ENCODE results near the gene ATP8A2. TPM values are rescaled to one million over a fixed set of nuclear protein-coding genes. Genes with fewer than 3 reads are reported as not detected.

ATP8A2 gene
- total RNA-seq, 2 donors from 2014 or later, result 0.08 to 0.19 TPM

DNA sequence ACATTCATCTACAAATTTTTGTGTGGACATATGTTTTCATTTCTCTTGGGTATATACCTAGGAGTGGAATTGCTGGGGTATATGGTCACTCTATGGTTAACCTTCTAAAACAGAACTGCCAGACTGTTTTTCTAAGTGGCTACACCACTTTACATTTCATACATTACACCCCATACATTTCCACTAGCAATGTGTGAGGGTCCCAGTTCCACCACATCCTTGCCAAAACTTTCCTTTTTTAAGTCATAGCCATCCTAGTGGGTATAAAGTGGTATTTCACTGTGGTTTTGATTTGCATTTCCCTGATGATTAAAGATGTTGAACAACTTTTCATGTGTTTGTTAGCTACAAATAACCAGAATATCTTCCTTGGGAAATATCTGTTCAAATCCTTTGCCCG lies 344.0 kb downstream of the ATP8A2 start:
- no peak for TF ChIP-seq CTCF (IDR thresholded peaks at IDR 0.05)
- no peaks in the 10 kb centered on the region for H3K4me1 ChIP-seq
- no peaks in the 10 kb centered on the region for H3K36me3 ChIP-seq
- DNase-seq (ENCODE audit: low spot score), result no peak
- no peak overlapping the region for H3K27ac ChIP-seq
- H3K27me3 ChIP-seq, result no peaks in the 10 kb centered on the region
- H3K9me3 ChIP-seq, result no peaks in the 10 kb centered on the region
- H3K4me3 ChIP-seq, result no peak overlapping the region

GRCh38 chr13:25717666-25718197 lies 346.0 kb downstream of the ATP8A2 start:
- DNase-seq (ENCODE audit: low spot score), result no peak
- Histone ChIP-seq H3K4me3 (no peak overlapping the region), H3K27me3 (no peaks in the 10 kb centered on the region), H3K36me3 (no peaks in the 10 kb centered on the region), H3K9me3 (peaks cover 0 to 3% of the 10 kb centered on the region in 2 donors), H3K27ac (no peak overlapping the region), H3K4me1 (no peaks in the 10 kb centered on the region)
- no peak for TF ChIP-seq CTCF (IDR thresholded peaks at IDR 0.05)

GRCh38 chr13:25719666-25720065 lies 347.9 kb downstream of the ATP8A2 start:
- TF ChIP-seq CTCF (IDR thresholded peaks at IDR 0.05), result no peak
- Histone ChIP-seq H3K27me3 (no peaks in the 10 kb centered on the region), H3K4me3 (no peak overlapping the region), H3K27ac (no peak overlapping the region), H3K36me3 (no peaks in the 10 kb centered on the region), H3K9me3 (peaks cover 0 to 3% of the 10 kb centered on the region in 2 donors), H3K4me1 (no peaks in the 10 kb centered on the region)
- DNase-seq (ENCODE audit: low spot score), result no peak

GRCh38 chr13:25722893-25723292 lies 351.1 kb downstream of the ATP8A2 start:
- no peak for DNase-seq (ENCODE audit: low spot score)
- no peaks in the 10 kb centered on the region for H3K4me1 ChIP-seq
- no peak overlapping the region for H3K4me3 ChIP-seq
- no peaks in the 10 kb centered on the region for H3K36me3 ChIP-seq
- H3K9me3 ChIP-seq, result peaks cover 0 to 3% of the 10 kb centered on the region in 2 donors
- TF ChIP-seq CTCF (IDR thresholded peaks at IDR 0.05), result no peak
- H3K27me3 ChIP-seq, result no peaks in the 10 kb centered on the region
- no peak overlapping the region for H3K27ac ChIP-seq

DNA sequence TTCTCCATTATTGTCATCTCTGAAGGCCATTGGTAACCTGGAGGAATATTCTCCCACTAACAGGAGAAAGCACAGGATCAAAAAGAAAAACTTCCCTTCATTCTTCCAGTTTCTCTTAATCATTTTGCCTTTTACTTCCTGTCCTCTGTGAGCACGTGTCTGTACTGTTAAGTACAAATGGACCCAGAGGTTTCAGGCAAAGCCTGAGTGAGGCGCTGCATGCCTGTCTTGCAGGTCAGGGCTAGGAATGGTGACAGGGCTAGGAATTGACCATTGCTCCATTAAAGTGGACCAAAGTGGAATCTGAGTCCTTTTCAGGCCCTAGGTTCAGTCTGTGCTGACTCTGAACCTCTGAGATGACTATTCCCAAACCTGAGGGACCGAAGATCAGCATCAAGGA lies 353.3 kb downstream of the ATP8A2 start:
- DNase-seq (ENCODE audit: low spot score), result no peak
- Histone ChIP-seq H3K4me3 (no peak overlapping the region), H3K27ac (no peak overlapping the region), H3K36me3 (no peaks in the 10 kb centered on the region), H3K27me3 (no peaks in the 10 kb centered on the region), H3K4me1 (no peaks in the 10 kb centered on the region), H3K9me3 (peaks cover 0 to 3% of the 10 kb centered on the region in 2 donors)
- TF ChIP-seq CTCF (IDR thresholded peaks at IDR 0.05), result no peak

DNA sequence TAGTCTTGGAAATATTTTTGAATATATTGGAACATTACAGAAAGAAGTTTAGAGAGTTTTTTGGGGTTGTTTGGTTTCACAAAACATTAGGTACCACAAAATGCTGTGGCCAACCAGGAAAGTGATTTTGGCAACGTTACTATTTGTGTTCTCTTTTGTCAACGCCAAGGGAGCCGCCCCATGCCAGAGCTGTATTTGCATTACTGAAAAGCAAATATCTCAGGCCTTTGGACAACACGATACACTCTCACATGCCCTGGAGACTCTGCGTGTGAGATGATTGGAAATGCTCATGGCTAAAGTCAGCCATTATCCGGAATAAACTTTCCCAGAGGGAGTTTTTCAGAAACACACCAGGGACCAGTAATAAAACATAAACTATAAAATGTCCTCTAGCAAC lies 355.5 kb downstream of the ATP8A2 start:
- DNase-seq (ENCODE audit: low spot score), result no peak
- Histone ChIP-seq H3K4me3 (no peak overlapping the region), H3K27me3 (no peaks in the 10 kb centered on the region), H3K4me1 (no peaks in the 10 kb centered on the region), H3K27ac (no peak overlapping the region), H3K36me3 (no peaks in the 10 kb centered on the region), H3K9me3 (no peaks in the 10 kb centered on the region)
- TF ChIP-seq CTCF (IDR thresholded peaks at IDR 0.05), result no peak
